Endothelial cell of hepatic sinusoid (primary cell): ENCODE results near the gene WDFY4.

Experiments used
- in situ Hi-C: cut with HindIII; loops from 2 replicates; pipeline ENCODE4 v1.10.0; 2017; ENCODE audit warnings: low sequenced_read_pairs

The WDFY4 gene

DNA sequence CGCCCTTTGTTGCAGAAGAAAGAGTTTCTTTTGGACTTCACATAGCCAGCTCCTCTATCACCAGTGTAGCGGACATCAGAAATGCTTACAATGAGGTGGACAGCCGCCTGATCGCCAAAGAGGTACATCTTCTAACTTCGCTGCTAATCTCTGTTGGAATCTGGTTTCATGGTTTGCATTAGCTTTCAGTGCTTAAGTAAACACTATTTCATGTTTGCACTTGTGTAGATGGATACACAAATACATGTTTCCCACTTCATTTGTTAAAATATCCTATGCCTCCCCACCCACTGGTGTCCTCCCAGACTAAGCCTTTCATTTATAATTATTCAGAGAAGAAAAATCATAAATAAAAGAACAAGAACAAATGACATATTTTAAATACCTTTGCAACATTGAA lies 103.9 kb downstream of the WDFY4 start:
- in situ Hi-C loops: no loop called here

DNA sequence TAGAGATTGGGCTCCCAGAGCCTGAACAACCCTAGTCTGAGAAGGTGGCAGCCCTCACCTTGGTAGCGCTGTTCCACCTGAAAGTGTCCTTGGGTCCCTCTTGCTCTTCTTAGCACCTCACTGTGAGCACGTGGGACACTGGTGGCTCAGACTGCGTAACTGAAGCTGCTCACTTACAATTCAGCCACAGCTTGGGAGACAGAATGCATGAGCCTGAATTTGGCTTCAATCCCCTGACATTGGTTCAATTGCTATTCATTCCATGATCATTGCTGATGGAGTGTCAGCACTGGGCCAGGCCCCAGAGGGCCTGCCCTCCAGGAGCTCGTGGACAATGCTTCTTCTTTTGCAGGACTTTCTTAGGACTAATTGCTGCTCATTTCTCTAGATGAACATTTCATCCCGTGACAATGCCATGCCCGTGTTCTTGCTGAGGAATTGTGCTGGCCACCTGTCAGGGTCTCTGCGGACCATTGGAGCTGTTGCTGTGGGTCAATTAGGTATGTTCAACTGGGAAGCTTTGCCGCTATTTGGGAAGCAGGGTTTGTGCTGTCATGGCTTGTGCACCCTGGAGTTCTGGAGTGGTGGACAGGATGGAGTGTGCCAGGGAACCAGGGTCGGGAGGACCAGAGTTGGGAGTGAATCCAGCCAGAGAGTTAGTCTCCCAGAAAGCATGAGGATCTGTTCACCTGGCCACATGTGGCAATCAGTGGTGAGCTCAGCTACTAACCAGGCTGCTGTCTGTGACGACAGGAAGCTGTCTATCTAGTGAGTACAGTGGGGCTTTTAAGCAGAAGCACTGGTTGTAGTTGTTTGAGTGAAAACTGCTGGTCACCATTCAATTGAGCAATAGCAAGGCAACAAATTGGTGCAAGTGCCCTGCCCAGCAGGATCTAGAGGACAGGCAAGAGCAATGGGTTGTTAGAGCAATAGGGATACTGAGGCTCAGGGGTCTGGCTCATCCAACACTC lies 105.1 kb downstream of the WDFY4 start:
- in situ Hi-C loops: no loop called here

DNA sequence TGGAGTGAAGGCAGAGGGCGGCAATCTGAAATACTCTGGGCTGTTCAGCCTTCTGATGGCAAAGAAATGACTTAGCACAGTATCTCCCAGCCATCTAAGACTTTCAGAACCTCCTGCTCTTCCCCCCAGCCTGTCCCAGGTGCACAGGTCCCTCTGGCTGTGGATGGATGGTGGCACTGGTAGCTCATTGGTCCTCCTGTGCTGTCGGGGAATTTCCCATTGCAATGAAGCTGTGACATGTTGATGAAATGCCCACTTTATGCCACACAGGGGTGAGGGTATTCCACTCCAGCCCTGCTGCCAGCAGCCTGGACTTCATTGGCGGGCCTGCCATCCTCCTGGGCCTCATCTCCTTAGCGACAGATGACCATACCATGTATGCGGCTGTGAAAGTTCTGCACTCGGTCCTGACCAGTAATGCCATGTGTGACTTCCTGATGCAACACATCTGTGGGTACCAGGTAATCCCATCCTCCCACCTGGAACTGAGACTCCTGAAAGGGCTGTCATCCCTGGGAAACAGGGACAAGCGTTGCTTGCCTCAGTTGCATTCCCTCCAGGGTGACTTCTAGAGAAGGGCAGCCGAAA lies 105.9 kb downstream of the WDFY4 start:
- in situ Hi-C loops: no loop called here

DNA sequence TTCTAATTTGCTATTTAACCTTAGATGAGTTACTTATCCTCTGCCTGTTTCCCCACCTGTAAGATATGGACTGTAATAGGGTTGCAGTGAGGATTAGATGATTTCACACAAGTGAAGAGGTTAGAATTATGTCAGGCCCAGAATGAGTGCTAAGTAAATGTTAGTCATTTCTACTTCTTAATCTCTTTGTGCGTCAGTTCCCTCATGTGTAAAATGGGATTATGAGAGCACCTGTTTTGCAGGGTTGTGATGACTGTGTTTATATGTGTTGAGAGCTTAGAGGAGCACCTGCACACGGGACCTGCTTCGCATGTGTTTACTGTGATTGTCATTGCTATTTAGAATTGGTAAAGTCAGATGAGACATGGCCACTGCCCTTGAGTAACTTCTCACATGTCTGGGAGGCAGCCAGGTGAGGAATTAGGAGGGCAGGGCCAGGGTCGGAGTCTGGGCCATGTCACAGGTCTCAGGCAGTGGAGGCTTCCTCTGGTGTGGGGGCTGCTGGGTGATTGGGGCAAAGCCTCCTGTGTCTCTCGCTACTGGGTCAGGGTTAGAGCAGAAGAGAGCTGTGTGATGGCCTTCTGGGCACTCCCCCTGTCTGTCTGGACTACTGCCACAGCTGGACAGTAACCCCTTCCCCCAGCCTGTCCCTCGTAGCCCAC lies 106.7 kb downstream of the WDFY4 start:
- in situ Hi-C loops: no loop called here

DNA sequence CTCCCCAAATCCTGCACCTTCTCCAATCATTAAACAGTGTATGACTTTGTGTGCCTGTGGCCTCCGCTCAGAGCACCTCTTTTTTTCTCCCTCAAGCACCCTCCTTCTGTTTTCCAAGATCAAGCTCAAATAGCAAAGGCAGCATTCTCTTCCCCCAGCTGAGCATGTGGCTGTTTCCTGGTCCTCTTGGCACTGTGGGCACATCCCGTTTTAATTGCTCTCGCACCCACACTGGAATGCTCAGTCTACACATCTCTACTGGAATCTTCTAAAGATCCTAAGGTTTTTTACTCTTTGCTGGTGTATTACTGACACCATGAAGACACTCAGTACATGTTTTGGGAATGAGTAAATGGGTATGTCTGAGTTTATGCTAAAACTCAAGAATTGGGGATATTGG lies 107.4 kb downstream of the WDFY4 start:
- in situ Hi-C loops: no loop called here

DNA sequence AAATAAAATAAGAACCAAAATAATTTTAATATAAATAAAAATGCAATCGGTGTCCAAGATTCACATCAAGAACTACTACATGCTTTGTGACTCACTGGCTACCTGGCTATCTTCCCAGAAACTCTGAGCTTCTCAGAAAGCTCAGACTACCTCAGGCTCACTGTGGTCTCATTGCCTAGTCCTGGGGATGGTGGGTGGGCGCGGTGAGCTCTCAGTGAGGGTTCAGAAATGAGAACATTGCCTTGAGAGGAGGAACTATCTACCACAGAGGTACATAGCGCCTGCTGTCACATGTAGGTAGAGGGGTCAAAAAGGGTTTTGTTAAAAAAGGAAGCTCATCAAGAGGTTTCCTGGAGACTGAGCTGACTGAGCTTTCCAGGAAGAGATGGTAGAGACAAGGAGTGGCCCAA lies 108.0 kb downstream of the WDFY4 start:
- in situ Hi-C loops: no loop called here

DNA sequence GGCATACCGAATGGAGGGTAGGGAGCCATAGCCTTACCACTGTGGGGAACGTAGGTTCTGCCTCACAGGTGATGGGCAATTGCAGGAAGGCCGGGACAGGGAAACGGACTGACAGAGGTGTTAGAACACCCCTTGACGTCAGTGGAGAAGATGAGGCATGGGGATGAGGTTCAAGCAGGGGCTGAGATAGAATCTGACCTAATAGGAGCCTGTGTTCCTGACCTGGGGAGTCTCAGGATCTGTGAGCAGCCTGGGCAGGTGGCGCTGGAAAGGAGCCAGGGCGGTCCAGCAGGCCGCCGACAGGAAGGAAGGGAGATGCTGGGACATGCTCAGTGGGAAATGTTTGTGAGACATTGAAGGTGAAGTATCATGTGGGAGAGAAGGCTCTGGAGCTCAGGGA lies 109.4 kb downstream of the WDFY4 start:
- in situ Hi-C loops: no loop called here

DNA sequence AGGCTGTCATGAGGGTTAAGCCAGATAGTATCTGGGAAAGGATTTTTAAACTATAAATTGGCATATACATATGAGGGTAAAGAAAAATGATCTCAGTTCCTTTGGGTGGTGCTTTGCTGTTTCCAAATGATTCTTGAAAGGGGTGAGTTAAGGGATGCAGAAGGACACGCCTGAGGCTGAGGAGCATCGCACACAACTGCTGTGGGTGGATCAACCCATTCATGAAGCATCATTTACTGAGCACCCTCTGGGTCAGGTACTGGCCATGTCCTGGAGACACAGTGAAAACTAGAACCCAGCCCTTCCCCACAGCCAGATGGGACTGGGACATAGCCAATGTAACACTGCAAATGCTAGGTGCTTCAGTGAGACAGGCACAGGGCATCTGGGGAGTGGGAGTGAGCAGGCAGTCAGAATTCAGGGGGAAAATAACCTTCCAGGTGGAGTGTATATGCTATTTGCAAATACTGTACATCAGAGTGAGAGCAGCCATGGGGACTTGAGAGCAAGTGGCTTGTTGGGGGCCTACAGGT lies 112.1 kb downstream of the WDFY4 start:
- in situ Hi-C loops: no loop called here

DNA sequence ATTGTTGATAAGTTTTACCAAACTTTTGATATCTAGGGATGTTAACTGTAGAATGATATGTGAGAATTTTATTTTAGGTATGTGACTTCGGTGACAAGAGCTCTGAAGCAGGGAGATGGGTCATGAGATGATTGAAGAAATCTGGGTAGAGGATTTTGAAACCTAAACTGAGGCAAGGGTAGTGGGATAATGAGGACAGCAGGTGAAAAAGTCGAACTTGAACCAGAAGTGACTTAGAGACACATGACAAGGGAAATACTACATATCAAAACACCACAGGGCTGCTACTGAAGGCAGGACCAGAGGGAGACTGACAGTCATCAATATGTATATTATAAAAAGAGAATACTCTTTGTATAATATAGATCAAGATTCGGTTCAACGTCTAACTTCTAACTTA lies 113.2 kb downstream of the WDFY4 start:
- in situ Hi-C loops: no loop called here

DNA sequence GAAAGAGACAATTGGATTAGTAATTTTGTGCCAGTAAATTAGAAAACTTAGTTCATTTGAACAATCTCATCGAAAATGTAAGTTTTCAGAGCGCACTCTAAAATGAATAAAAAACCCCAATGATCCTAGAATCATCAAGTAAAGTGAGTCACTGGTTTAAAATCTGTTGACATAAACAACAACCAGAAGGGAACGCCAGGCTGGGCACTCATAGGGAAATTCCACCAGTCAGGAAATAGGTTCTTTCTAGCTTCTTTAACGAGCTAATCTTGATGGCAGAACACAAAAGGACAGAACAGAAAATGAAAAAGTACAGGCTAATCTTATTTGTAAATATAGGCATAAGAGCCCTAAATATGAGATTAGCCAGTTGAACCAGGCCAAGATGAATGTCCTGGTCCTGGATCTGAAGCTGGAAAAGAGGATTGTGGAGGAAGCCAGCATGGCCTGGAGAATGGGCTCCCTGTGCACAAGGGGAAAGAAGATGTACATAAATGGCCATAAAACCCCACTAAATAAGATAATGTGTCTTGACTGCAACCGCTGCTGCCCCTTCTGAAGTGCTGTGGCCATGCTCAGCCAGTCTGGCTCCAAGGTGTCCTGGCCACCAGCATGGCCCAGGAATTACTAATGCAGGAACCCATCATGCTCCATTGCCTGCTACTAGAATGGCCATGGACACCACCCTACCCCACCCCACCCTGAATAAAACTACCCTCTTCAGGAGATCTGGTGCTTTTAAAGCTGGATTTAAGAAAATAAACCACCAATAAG lies 114.0 kb downstream of the WDFY4 start:
- in situ Hi-C loops: no loop called here

DNA sequence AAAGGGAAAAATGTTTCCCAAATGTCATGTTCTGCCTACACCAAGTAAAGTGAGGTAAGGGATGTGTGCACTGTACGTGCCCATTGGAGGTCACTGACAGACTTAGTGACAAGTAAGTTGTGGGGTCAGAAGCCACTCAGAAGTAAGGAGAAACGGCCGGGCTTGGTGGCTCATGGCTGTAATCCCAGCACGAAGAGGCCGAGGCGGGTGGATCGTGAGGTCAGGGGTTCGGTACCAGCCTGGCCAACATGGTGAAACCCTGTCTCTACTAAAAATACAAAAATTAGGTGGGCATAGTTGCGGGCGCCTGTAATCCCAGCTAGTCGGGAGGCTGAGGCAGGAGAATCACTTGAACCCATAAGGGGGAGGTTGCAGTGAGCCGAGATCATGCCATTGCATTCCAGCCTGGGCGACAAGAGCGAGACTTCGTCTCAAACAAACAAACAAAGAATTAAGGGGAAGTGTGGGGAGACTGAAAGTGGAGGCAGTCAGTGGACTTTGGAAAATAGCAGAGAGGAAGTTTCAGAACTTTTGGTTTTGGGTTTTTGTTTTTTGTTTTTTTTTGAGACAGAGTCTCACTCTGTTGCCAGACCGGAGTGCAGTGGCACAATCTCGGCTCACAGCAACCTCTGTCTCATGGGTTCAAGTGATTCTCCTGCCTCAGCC lies 114.8 kb downstream of the WDFY4 start:
- in situ Hi-C loops: no loop called here

DNA sequence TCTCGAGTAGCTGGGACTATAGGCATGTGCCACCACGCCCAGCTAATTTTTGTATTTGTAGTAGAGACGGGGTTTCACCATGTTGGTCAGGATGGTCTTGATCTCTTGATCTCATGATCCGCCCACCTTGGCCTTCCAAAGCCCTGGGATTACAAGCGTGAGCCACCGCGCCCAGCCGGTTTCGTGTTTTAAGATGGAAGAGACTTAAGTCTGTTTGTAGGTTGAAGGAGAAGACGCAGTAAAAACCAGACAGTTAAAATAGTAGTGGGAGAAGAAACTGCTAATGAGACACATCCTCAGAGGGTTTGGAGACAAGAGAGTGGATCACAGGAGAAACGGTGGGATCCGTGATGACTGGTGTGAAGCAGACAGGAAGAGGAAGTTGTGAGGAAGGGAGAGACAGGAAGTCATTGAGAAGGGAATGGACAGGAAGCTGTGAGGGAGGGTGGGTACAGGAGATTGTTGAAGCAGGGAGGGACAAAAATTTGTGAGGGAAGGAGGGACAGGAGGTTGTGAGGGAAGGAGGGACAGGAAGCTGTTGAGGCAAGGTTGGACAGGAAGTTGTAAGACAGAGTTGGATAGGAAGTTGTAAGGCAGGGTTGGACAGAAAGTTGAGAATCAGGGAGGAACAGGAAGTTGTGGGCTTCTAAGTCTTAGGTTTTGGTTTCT lies 115.5 kb downstream of the WDFY4 start:
- in situ Hi-C loops: no loop called here

DNA sequence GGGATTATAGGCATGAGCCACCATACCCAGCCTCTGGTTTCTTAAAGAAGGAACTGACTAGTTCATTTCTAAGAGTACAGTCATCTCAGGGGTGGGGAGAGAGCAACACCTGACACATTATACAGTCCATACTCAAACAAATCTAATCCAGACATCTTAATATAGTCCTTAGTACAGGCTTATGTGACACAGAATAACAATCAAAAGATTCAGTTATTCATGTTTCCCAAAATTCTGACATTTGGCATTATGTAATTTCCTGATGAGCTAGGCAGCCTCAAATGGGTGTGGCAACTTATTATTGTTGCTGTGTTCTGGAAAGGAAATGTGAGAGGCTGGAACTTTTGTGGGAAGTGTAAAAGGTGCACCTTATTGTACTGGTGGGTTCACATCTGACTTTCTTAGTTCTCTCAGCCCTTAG lies 116.3 kb downstream of the WDFY4 start:
- in situ Hi-C loops: no loop called here

DNA sequence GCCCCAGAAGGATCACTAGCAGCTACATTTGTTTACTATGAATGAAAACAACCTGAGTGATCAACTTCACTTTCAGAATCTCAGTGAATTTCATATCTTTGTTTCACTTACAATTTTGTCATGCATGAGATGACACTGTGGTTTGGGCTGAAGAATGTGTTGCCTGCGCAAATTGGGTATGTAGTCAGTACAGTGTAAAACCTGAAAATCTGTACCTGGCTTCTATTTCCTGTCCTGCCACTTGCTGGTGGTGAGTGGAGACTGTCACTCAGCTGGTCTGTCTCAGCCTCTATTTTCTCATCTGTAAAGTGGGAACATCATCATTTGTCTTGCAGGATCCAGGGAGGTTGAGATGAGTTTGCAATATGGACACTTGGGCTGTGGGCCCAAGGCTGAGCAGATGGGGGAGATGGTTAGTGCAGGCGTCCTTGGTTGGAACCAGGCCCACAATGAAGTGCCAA lies 118.0 kb downstream of the WDFY4 start:
- in situ Hi-C loops: no loop called here

DNA sequence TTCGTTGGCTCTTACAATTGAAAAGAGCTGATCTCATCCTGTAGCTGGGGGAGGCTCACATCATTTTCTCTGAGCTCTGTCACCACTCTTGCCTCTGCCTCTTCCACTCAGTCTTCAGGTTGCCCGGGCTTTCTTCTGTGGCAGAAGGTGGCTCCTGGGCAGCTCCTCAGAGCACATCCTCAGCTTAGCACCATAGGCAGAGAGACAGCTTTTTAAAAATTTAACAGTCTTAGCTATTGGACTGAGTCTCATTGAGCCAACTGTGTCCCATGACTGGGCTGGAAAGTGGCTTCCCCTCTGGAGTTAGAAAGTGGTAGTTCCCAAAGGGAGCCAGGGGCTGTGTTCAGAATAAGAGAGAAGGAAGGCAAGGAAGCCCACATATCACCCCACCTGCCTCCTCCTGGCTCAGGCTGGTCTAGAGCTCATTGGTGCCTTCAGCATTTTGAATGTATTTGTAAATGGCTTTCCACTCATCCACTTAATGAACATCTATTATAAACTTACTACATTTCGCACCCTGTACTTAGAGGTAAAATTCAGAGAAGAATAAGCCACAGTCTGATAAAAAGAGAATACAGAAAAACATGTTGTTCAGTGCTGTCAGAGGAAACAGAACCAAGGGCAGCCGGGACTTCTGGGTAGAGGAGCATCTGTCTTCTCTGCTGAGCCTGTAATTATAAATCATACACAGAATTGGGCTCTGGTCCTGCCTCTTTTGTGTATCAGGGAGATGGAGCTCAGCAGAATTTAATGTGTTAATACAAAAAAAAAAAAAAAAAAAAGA lies 119.3 kb downstream of the WDFY4 start:
- in situ Hi-C loops: no loop called here

DNA sequence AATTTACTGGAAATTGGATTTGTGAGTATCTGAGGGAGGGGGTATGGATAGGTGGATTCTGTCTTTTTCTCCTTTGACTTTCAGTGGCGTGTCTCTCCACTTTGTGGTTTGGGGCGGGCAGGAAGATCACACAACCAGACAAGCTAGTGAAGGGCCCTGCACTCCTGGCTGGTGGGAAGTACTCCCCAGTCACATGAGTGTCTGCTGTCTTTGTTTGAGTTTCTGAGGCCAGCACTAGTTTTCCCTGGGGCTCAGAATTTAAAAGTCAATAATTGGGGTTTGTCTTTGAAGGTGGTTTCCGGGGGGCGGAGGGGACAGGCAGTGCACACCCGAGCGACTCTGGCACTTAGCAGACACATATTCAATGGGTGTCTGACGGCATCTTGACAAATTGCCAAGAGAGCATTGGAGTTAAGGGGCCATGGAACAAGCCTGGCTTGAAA lies 120.1 kb downstream of the WDFY4 start:
- in situ Hi-C loops: no loop called here

DNA sequence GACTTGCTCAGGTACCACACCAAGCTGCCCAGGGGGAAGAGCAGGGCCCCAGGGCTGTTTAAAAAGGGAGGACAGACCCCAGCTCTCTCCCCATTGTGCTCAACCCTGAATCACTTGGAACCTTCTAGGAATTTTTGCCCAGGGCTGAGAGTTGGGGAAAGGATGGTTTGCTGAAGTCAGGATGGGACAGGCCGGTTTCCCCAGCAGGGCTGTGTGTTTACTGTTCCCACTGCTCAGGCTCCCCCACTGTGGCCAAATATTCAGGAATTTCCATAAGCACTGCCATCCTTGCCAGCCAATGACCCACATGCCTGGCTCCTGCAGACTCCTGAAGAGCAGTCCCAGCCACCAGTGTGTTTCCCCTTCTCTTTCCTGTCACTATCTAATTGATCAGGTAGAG lies 120.7 kb downstream of the WDFY4 start:
- in situ Hi-C loops: no loop called here

DNA sequence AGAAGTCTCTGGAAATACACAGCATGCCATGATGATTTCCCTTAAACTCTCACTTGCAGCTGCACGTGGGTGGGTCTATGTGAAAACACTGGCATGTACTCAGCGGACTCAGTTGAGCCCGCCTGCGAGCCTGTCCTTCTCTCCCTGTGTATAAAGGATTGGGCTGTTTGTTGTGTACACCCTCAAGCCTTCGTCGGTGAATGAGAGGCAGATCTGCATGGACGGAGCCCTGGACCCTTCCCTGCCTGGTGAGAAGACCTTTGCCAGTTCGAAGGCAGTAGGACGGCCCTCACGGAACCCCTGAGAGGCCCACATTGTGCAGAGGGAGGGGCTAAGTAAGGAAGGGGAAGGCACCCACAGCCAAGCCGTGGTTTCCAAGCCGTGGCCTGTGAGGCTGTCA lies 121.2 kb downstream of the WDFY4 start:
- in situ Hi-C loops: no loop called here

DNA sequence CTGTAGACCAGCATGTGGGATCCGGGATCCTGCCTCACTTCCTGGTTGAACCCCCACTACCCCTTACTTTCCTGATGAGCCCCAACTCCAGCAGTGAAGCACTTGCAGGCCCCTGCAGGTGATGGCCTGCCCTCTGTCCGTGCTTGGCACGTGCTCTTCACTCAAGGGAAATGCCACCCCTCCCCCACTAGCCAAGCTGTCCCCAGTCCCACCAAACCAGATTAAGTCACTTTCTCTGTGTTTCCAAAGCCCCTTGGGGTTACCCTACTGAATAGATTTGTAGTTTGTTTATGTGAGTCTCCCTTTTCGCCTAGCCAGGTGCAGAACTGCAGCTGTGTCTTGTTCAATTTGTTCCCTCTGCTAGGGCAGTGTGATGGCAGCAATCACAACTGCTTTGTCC lies 121.7 kb downstream of the WDFY4 start:
- in situ Hi-C loops: no loop called here
